ENCODE results near the gene ARID3C.

ARID3C gene

GRCh38 chr9:34625186-34625486, 3.7 kb downstream of the ARID3C start:
- no peak overlapping the region for H3K27ac ChIP-seq
- no peak for TF ChIP-seq CTCF (IDR thresholded peaks at IDR 0.05)
- TF ChIP-seq ZFX (IDR thresholded peaks at IDR 0.05; ENCODE audit: borderline replicate concordance): no peak

- no peak overlapping the region for H3K27ac ChIP-seq
- TF ChIP-seq ZFX (IDR thresholded peaks at IDR 0.05; ENCODE audit: borderline replicate concordance): no peak
- no peak for TF ChIP-seq CTCF (IDR thresholded peaks at IDR 0.05)
Measured at GRCh38 chr9:34624475-34625185, 4.2 kb downstream of the ARID3C start.

GRCh38 chr9:34623374-34624235, 5.3 kb downstream of the ARID3C start:
- no peak for TF ChIP-seq CTCF (IDR thresholded peaks at IDR 0.05)
- no peak for TF ChIP-seq ZFX (IDR thresholded peaks at IDR 0.05; ENCODE audit: borderline replicate concordance)
- no peak overlapping the region for H3K27ac ChIP-seq

- TF ChIP-seq ZFX (IDR thresholded peaks at IDR 0.05; ENCODE audit: borderline replicate concordance) (no peak), CTCF (IDR thresholded peaks at IDR 0.05) (no peak)
- H3K27ac ChIP-seq: peak within 1 kb of the TSS; percentile 55
Measured at GRCh38 chr9:34620061-34620994, 8.5 kb downstream of the ARID3C start, which contains the start of gene DCTN3. DCTN3 (minus strand) TSS chr9:34620495; CDS start chr9:34620464, 31 bp downstream.

GRCh38 chr9:34615132-34615531, 13.7 kb downstream of the ARID3C start:
- no peak for TF ChIP-seq CTCF (IDR thresholded peaks at IDR 0.05)
- no peak for TF ChIP-seq ZFX (IDR thresholded peaks at IDR 0.05; ENCODE audit: borderline replicate concordance)

GRCh38 chr9:34612788-34613390, 16.0 kb downstream of the ARID3C start:
- TF ChIP-seq ZFX (IDR thresholded peaks at IDR 0.05; ENCODE audit: borderline replicate concordance) (no peak), CTCF (IDR thresholded peaks at IDR 0.05) (peak; percentile 98)
- H3K27ac ChIP-seq: peak overlapping the region; percentile 88

More at GRCh38 chr9:34615132-34615531, 13.7 kb downstream of the ARID3C start:
- no peak overlapping the region for H3K27ac ChIP-seq

Measured in 22Rv1 (cell line).